Esophagus squamous epithelium (tissue), 5 donors: Measurements from ENCODE around the gene SLC13A4. TPM values are rescaled to one million over a fixed set of nuclear protein-coding genes. Genes with fewer than 3 reads are reported as not detected.

Experiments
- DNase-seq: peaks from one replicate; lab custom pipeline; 2025; lab: John Stamatoyannopoulos, UW
- H3K27ac ChIP-seq, 4 donors: fragments of 200-600 bp; sonication (generic); one replicate each; pipeline ENCODE4 v1.5.1; 2016 to 2019; ENCODE audit warnings: mild to moderate bottlenecking in 1 of 4
- H3K27me3 ChIP-seq, 4 donors: fragments of 200-600 bp; sonication (generic); 1 replicate in 3 of 4; 2 replicates in 1 of 4; pipeline versions ENCODE4 v1.5.1 to v1.6.0; 2017 to 2021; ENCODE audit warnings: antibody characterized with exemption in 1 of 4
- H3K36me3 ChIP-seq, 3 donors: fragments of 200-600 bp; sonication (generic); one replicate each; pipeline ENCODE4 v1.5.1; 2016 to 2019
- H3K4me1 ChIP-seq, 3 donors: fragments of 200-600 bp; sonication (generic); one replicate each; pipeline ENCODE4 v1.5.1; 2017 to 2019
- H3K4me3 ChIP-seq, 4 donors: fragments of 200-600 bp; sonication (generic); 1 replicate in 3 of 4; 2 replicates in 1 of 4; pipeline ENCODE4 v1.5.1; 2016 to 2019; ENCODE audit warnings: mild to moderate bottlenecking in 2 of 4, moderate library complexity in 1 of 4
- H3K9me3 ChIP-seq, 3 donors: fragments of 200-600 bp; sonication (generic); one replicate each; pipeline ENCODE4 v1.5.1; 2016 to 2019
- POLR2A ChIP-seq, 4 donors: fragments of 450-650 bp; IDR thresholded peaks; one replicate each; pipeline ENCODE4 v1.6.1; 2017; ENCODE audit warnings: antibody characterized with exemption in 4 of 4, mild to moderate bottlenecking in 4 of 4, moderate library complexity in 3 of 4
- WGBS, 2 donors: methylation state at CpG; one replicate each; pipeline ENCODE4 v1.1.5; 2018; 5-methylcytosine and 5-hydroxymethylcytosine counted together
- intact Hi-C: fragments of 100-400 bp; cut with DNase I; formaldehyde crosslinking; loops from one replicate; pipeline ENCODE4 v1.15.0; 2022
- total RNA-seq, 4 donors: library from RNA; depleted of rRNA; stranded (reverse); fragments of >200 nt; gene quantifications; one replicate each; pipeline ENCODE4 v1.1.0, GENCODE V29; 2016
- TF ChIP-seq, protein P1 (sequence below), 6 experiments: fragments of 450-650 bp in 4 of 6; fragments of 200-600 bp in 2 of 6; sonication (generic) in 2 of 6; IDR thresholded peaks; one replicate each; pipeline ENCODE4 v1.5.1; 2016 to 2019; ENCODE audit warnings: antibody characterized with exemption in 6 of 6, mild to moderate bottlenecking in 4 of 6, moderate library complexity in 4 of 6
- donor health status: DM: yes; HTN: yes; CAD: no.

Gene SLC13A4
- total RNA-seq, 4 donors from 2014 or later, result under 0.01 to 1.9 (median 1.5) TPM

- TF ChIP-seq, protein P1, sequence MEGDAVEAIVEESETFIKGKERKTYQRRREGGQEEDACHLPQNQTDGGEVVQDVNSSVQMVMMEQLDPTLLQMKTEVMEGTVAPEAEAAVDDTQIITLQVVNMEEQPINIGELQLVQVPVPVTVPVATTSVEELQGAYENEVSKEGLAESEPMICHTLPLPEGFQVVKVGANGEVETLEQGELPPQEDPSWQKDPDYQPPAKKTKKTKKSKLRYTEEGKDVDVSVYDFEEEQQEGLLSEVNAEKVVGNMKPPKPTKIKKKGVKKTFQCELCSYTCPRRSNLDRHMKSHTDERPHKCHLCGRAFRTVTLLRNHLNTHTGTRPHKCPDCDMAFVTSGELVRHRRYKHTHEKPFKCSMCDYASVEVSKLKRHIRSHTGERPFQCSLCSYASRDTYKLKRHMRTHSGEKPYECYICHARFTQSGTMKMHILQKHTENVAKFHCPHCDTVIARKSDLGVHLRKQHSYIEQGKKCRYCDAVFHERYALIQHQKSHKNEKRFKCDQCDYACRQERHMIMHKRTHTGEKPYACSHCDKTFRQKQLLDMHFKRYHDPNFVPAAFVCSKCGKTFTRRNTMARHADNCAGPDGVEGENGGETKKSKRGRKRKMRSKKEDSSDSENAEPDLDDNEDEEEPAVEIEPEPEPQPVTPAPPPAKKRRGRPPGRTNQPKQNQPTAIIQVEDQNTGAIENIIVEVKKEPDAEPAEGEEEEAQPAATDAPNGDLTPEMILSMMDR (IDR thresholded peaks at IDR 0.05), result no peak
- no peak for TF ChIP-seq POLR2A (IDR thresholded peaks at IDR 0.05)
- Histone ChIP-seq H3K9me3 (no peaks in the 10 kb centered on the region), H3K4me3 (no peak overlapping the region), H3K27me3 (no peaks in the 10 kb centered on the region), H3K4me1 (peaks cover 6 to 69% (median 27%) of the 10 kb centered on the region in 3 donors), H3K27ac (peak overlapping the region in 2 of 4 donors; percentile 21 to 48), H3K36me3 (peaks cover 0 to 34% (median 0%) of the 10 kb centered on the region in 3 donors)
- intact Hi-C loops, result no loop called here
- 45 to 49% methylated on average over 3 of the region's 3 CpGs for WGBS, 2 donors
- no peak for DNase-seq
Measured at GRCh38 chr7:135682191-135682590, 45.8 kb downstream of the SLC13A4 start.

- intact Hi-C loops, result no loop called here
- no peak for DNase-seq
- WGBS, 2 donors, result 77 to 82% methylated on average over 4 of the region's 5 CpGs
- H3K36me3 ChIP-seq, result peaks cover 0 to 34% (median 0%) of the 10 kb centered on the region in 3 donors
- no peak overlapping the region for H3K4me3 ChIP-seq
- H3K4me1 ChIP-seq, result peaks cover 6 to 73% (median 27%) of the 10 kb centered on the region in 3 donors
- peak overlapping the region in 1 of 4 donors; percentile 21 for H3K27ac ChIP-seq
- H3K9me3 ChIP-seq, result no peaks in the 10 kb centered on the region
- TF ChIP-seq, protein P1 (IDR thresholded peaks at IDR 0.05), result no peak
- TF ChIP-seq POLR2A (IDR thresholded peaks at IDR 0.05), result no peak
- no peaks in the 10 kb centered on the region for H3K27me3 ChIP-seq
Measured at GRCh38 chr7:135681762-135682161, 46.2 kb downstream of the SLC13A4 start.

DNA sequence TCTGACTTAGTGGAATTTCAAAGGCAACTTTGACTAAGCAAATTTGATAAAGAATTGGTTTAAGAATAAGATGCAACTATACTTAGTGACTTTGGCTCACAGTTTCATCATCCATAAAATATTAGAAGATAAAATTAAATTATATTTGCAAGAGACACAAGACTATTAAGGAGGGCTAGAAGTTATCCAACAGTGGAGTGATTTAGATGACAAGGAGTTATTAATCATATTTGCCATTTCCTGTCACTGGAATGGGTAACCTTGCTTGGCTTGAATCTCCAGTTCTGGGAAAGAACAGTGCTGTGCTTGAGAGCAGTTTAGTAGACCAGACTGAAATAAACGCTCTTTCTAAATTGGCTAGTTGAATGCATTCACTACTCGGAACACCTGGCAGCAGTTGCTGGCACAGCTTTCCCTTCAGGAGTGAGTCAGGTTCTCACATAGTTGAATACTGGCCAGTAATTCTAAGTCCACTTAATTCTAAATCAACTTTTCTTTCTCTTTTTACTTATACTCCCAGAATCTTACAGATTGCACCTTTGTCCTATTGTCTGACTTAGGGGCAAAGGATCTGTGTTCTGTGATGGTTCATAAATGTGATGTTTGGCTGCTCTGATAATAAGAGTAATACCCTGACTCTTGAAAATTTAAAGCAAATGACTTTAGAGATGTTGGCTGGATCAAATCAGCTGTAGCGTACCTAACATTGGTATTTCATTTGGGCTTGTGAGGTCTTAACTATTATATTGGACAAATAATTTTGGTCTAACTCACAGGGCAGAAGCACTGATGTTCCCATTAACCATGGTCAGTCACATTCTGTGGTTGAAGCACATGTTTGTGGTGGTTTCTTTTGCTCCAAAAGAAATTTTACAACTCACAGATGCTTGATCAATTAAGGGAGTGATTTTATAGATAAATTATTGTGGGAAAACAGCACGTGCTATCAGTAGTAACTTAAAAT lies 49.1 kb downstream of the SLC13A4 start:
- 49 to 50% methylated on average over 4 of the region's 4 CpGs for WGBS, 2 donors
- H3K27ac ChIP-seq, result peak overlapping the region in 3 of 4 donors; percentile 12 to 51 (median 39)

DNA sequence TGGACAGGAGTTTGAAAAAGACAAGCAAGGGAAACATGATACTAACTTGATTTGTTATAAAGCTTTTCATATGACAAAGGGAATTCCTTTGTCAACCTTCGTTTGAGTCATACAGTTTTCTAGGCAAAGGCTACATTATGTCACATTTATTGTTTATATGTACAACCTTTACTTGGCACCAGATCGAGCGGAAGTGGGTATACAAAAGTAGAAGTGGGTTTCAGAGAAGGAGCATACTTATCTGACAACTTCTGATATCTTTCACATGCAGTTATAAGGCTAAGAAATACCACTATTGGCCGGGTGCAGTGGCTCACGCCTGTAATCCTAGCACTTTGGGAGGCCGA lies 54.7 kb downstream of the SLC13A4 start:
- H3K9me3 ChIP-seq, result no peaks in the 10 kb centered on the region
- intact Hi-C loops, result loop anchor here (10.0 kb wide), 2 partner anchors 121 to 331 kb away; no protein-coding TSS in a partner anchor

More for the DNA sequence above, 49.1 kb downstream of the SLC13A4 start:
- intact Hi-C loops, result loop anchor here (10.0 kb wide), 2 partner anchors 116 to 326 kb away; no protein-coding TSS in a partner anchor
- Histone ChIP-seq H3K4me3 (no peak overlapping the region), H3K4me1 (peaks cover 6 to 72% (median 25%) of the 10 kb centered on the region in 3 donors), H3K36me3 (peaks cover 0 to 48% (median 0%) of the 10 kb centered on the region in 3 donors), H3K9me3 (no peaks in the 10 kb centered on the region), H3K27me3 (no peaks in the 10 kb centered on the region)
- TF ChIP-seq, protein P1 (IDR thresholded peaks at IDR 0.05), result no peak
- TF ChIP-seq POLR2A (IDR thresholded peaks at IDR 0.05), result no peak
- DNase-seq, result no peak

More for the DNA sequence above, 54.7 kb downstream of the SLC13A4 start:
- Histone ChIP-seq H3K36me3 (peaks cover 0 to 40% (median 0%) of the 10 kb centered on the region in 3 donors), H3K27ac (peak overlapping the region in 2 of 4 donors; percentile 27 to 32), H3K27me3 (no peaks in the 10 kb centered on the region), H3K4me3 (no peak overlapping the region), H3K4me1 (peaks cover 6 to 68% (median 20%) of the 10 kb centered on the region in 3 donors)
- no peak for DNase-seq
- TF ChIP-seq, protein P1 (IDR thresholded peaks at IDR 0.05), result no peak
- TF ChIP-seq POLR2A (IDR thresholded peaks at IDR 0.05), result no peak
- WGBS, 2 donors, result 53 to 62% methylated on average over 6 of the region's 6 CpGs
